WTC11 (cell line): Measurements from ENCODE around the gene MAP3K7.

Source experiments
- ATF3 ChIP-seq: sonication (generic); formaldehyde crosslinking; conservative IDR thresholded peaks from 2 replicates; pipeline ENCODE4 v1.8.1; 2022; ENCODE audit warnings: mild to moderate bottlenecking, missing genetic modification reagents
- CTCF ChIP-seq: fragments of 200-600 bp; IDR thresholded peaks from 2 replicates; pipeline ENCODE4 v1.8.0; 2022; ENCODE audit warnings: antibody characterized with exemption
- JUN ChIP-seq: sonication (generic); formaldehyde crosslinking; IDR thresholded peaks from 2 replicates; pipeline ENCODE4 v1.8.0; 2023; ENCODE audit warnings: mild to moderate bottlenecking, missing genetic modification reagents
- KAT7 ChIP-seq: sonication (generic); formaldehyde crosslinking; IDR thresholded peaks from 2 replicates; pipeline ENCODE4 v1.8.1; 2023; ENCODE audit warnings: missing genetic modification reagents, mild to moderate bottlenecking, borderline replicate concordance
- MYBL2 ChIP-seq: sonication (generic); formaldehyde crosslinking; IDR thresholded peaks from 2 replicates; pipeline ENCODE4 v1.8.1; 2023; ENCODE audit warnings: mild to moderate bottlenecking, moderate library complexity, missing genetic modification reagents
- NR3C1 ChIP-seq: sonication (generic); formaldehyde crosslinking; conservative IDR thresholded peaks from 2 replicates; pipeline ENCODE4 v1.8.1; 2023; ENCODE audit warnings: low read depth, mild to moderate bottlenecking, missing genetic modification reagents
- SMAD3 ChIP-seq: sonication (generic); formaldehyde crosslinking; IDR thresholded peaks from 2 replicates; pipeline ENCODE4 v1.8.0; 2022; ENCODE audit warnings: missing genetic modification reagents, mild to moderate bottlenecking, borderline replicate concordance
- SP1 ChIP-seq: sonication (generic); formaldehyde crosslinking; conservative IDR thresholded peaks from 2 replicates; pipeline ENCODE4 v1.8.1; 2022; ENCODE audit warnings: missing genetic modification reagents
- TEAD4 ChIP-seq: sonication (generic); formaldehyde crosslinking; IDR thresholded peaks from 2 replicates; pipeline ENCODE4 v1.8.0; 2022; ENCODE audit warnings: mild to moderate bottlenecking, missing genetic modification reagents

- TF ChIP-seq CTCF: no peak
- no peak for TF ChIP-seq KAT7 (CRISPR knock-in tag)
- TF ChIP-seq ATF3 (CRISPR knock-in tag): no peak
- no peak for TF ChIP-seq SMAD3 (CRISPR knock-in tag)
- no peak for TF ChIP-seq NR3C1
- TF ChIP-seq SP1 (CRISPR knock-in tag): no peak
- no peak for TF ChIP-seq JUN (CRISPR knock-in tag)
- no peak for TF ChIP-seq MYBL2 (CRISPR knock-in tag)
- TF ChIP-seq TEAD4 (CRISPR knock-in tag): no peak
Measured at GRCh38 chr6:90631046-90631445, 44.2 kb upstream of the MAP3K7 start.
